Measurements from ENCODE around the gene QTRT2. TPM values are rescaled to one million over a fixed set of nuclear protein-coding genes. Genes with fewer than 3 reads are reported as not detected.

Gene QTRT2
- total RNA-seq, 1 donor from 2014 or later: 23.9 TPM

GRCh38 chr3:114034211-114034610 is 22.3 kb upstream of the QTRT2 start:
- DNase-seq (ENCODE audit: low spot score): no peak
- Mint-ChIP-seq H3K27me3 (ENCODE audit: unreplicated experiment) (peaks cover 2% of the 10 kb centered on the region), H3K27ac (ENCODE audit: unreplicated experiment) (no peak overlapping the region), H3K4me3 (ENCODE audit: unreplicated experiment) (no peak overlapping the region), H3K9me3 (ENCODE audit: unreplicated experiment) (no peaks in the 10 kb centered on the region), H3K4me1 (ENCODE audit: unreplicated experiment) (peaks cover 8% of the 10 kb centered on the region), H3K36me3 (ENCODE audit: low read depth, unreplicated experiment) (no peaks in the 10 kb centered on the region)
- no peak for TF ChIP-seq CTCF (IDR thresholded peaks at IDR 0.05; ENCODE audit: unreplicated experiment)

DNA sequence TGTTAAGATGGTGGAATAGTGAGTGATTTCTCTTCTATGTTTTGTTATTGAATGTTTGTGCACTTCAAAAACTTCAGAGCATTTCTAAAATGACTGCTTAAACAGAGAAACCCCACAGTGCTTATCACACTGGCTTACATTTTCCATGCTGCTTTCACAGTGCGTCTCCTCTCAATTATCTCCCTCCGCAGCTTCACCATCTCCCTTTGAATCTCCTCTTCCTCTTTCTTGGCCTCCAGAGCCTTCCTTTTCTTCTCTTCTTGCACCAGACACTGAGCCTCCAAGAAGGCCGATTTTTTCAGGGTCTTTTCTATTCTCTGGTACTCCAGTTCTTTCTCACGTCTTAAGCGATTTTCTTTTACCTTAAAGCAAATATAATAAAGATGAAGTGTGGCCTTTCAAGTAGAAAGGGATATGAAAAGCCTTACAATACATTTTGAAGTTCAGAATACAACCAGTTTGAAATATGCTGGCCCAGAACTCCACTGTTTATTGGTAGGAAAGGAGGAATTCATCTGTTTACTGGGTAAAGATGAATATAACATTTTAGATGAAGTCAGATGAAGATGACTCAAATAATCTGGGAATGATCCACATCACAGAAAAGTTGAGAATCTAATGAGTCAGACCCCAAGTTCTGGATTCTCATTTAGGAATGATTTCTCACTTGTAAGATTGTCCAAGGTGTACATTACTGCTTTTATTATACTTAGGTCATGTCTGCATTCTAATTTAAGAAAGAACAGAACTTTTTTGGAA is 21.6 kb upstream of the QTRT2 start:
- DNase-seq (ENCODE audit: low spot score): no peak
- H3K36me3 Mint-ChIP-seq (ENCODE audit: low read depth, unreplicated experiment): no peaks in the 10 kb centered on the region
- H3K27ac Mint-ChIP-seq (ENCODE audit: unreplicated experiment): no peak overlapping the region
- no peak overlapping the region for H3K4me3 Mint-ChIP-seq (ENCODE audit: unreplicated experiment)
- no peak for TF ChIP-seq CTCF (IDR thresholded peaks at IDR 0.05; ENCODE audit: unreplicated experiment)
- H3K27me3 Mint-ChIP-seq (ENCODE audit: unreplicated experiment): peaks cover 2% of the 10 kb centered on the region
- H3K4me1 Mint-ChIP-seq (ENCODE audit: unreplicated experiment): peaks cover 8% of the 10 kb centered on the region
- no peaks in the 10 kb centered on the region for H3K9me3 Mint-ChIP-seq (ENCODE audit: unreplicated experiment)

GRCh38 chr3:114035896-114036295 is 20.6 kb upstream of the QTRT2 start:
- no peak overlapping the region for H3K27ac Mint-ChIP-seq (ENCODE audit: unreplicated experiment)
- H3K4me1 Mint-ChIP-seq (ENCODE audit: unreplicated experiment): peaks cover 8% of the 10 kb centered on the region
- no peaks in the 10 kb centered on the region for H3K36me3 Mint-ChIP-seq (ENCODE audit: low read depth, unreplicated experiment)

GRCh38 chr3:114043205-114043604 is 13.3 kb upstream of the QTRT2 start:
- Mint-ChIP-seq H3K4me1 (ENCODE audit: unreplicated experiment) (no peaks in the 10 kb centered on the region), H3K36me3 (ENCODE audit: low read depth, unreplicated experiment) (no peaks in the 10 kb centered on the region), H3K4me3 (ENCODE audit: unreplicated experiment) (no peak overlapping the region), H3K9me3 (ENCODE audit: unreplicated experiment) (no peaks in the 10 kb centered on the region), H3K27ac (ENCODE audit: unreplicated experiment) (no peak overlapping the region), H3K27me3 (ENCODE audit: unreplicated experiment) (no peaks in the 10 kb centered on the region)
- DNase-seq (ENCODE audit: low spot score): no peak
- no peak for TF ChIP-seq CTCF (IDR thresholded peaks at IDR 0.05; ENCODE audit: unreplicated experiment)

More at GRCh38 chr3:114035896-114036295, 20.6 kb upstream of the QTRT2 start:
- Mint-ChIP-seq H3K27me3 (ENCODE audit: unreplicated experiment) (peaks cover 2% of the 10 kb centered on the region), H3K4me3 (ENCODE audit: unreplicated experiment) (no peak overlapping the region), H3K9me3 (ENCODE audit: unreplicated experiment) (no peaks in the 10 kb centered on the region)
- TF ChIP-seq CTCF (IDR thresholded peaks at IDR 0.05; ENCODE audit: unreplicated experiment): no peak
- no peak for DNase-seq (ENCODE audit: low spot score)

GRCh38 chr3:114052216-114052615 is 4.3 kb upstream of the QTRT2 start:
- no peak for DNase-seq (ENCODE audit: low spot score)
- Mint-ChIP-seq H3K36me3 (ENCODE audit: low read depth, unreplicated experiment) (no peaks in the 10 kb centered on the region), H3K27me3 (ENCODE audit: unreplicated experiment) (peaks cover 5% of the 10 kb centered on the region), H3K4me1 (ENCODE audit: unreplicated experiment) (peaks cover 8% of the 10 kb centered on the region), H3K27ac (ENCODE audit: unreplicated experiment) (no peak overlapping the region), H3K4me3 (ENCODE audit: unreplicated experiment) (no peak overlapping the region), H3K9me3 (ENCODE audit: unreplicated experiment) (no peaks in the 10 kb centered on the region)
- no peak for TF ChIP-seq CTCF (IDR thresholded peaks at IDR 0.05; ENCODE audit: unreplicated experiment)
